Kidney epithelial cell (primary cell): ENCODE results near the gene VGF. TPM values are rescaled to one million over a fixed set of nuclear protein-coding genes. Genes with fewer than 3 reads are reported as not detected.

ENCODE experiments used
- DNase-seq: peaks from one replicate; pipeline ENCODE4 v3.0.0-alpha.2; 2010; ENCODE audit warnings: low read depth
- H3K27me3 ChIP-seq: 2 replicates; pipeline ENCODE4 v1.6.0; 2011; ENCODE audit warnings: low read length; ENCODE audit not compliant: control insufficient read depth, insufficient read depth
- H3K36me3 ChIP-seq: 2 replicates; pipeline ENCODE4 v1.5.1; 2011; ENCODE audit warnings: low read length; ENCODE audit not compliant: control insufficient read depth, insufficient read depth
- H3K4me3 ChIP-seq: 2 replicates; pipeline ENCODE4 v1.5.1; 2011; ENCODE audit warnings: low read depth, mild to moderate bottlenecking, control low read depth, low read length
- total RNA-seq: library from RNA; depleted of rRNA; stranded (reverse); fragments of >200 nt; gene quantifications from 2 replicates; pipeline ENCODE4 v1.2.3, GENCODE V29; 2015
- TF ChIP-seq, protein P1 (sequence below): IDR thresholded peaks from 2 replicates; pipeline ENCODE4 v1.5.1; 2011; ENCODE audit warnings: mild to moderate bottlenecking, moderate library complexity, low read length, control low read depth, inconsistent platforms; ENCODE audit not compliant: insufficient read depth, poor library complexity, severe bottlenecking

Gene VGF
- total RNA-seq, 1 donor from 2014 or later: 17.8 TPM

DNA sequence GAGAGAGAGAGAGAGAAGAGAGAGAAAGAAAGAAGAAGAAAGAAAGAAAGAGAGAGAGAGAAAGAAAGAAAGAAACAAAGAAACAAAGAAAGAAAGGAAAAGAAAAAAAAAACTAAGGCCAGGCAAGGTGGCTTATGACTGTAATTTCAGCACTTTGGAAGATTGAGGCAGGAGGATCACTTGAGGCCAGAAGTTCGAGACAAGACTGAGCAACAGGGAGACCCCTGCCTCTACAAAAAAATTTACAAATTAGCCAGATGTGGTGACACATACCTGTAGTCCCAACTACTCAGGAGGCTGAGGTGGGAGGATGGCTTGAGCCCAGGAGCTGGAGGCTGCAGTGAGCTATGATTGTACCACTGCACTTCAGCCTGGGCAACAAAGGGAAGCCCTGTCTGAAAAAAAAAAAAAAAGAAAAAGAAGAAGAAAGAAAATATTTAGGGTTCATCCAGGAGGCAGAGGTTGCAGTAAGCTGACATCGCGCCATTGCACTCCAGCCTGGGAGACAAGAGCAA, 35.7 kb downstream of the VGF start:
- Histone ChIP-seq H3K27me3 (no peaks in the 10 kb centered on the region), H3K36me3 (no peaks in the 10 kb centered on the region)

DNA sequence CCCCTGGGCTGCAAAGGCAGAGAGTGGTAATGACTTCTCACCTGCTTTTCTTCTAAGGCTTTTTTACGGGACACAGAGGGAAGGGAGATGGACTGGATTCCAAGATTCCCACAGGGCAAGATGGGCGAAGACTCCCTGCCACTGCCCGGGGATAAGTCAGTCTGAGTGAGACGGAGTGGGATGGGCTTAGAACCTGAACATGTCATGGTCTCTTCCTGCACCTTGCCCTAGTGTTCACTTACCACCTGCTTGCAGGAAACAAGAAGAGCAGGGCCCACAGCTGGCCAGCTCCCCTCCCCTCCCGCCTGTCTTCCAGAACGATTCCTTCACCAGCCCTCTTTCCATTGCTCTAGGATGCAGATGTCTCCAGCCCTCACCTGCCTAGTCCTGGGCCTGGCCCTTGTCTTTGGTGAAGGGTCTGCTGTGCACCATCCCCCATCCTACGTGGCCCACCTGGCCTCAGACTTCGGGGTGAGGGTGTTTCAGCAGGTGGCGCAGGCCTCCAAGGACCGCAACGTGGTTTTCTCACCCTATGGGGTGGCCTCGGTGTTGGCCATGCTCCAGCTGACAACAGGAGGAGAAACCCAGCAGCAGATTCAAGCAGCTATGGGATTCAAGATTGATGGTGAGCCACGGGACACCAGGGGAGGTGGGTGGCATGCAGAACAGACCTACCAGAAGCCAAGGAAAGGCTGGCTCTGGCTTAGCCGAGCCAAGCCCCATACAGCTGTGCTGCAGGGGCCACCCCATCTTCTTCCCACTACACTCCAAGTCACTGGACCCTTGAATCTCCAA, 37.1 kb downstream of the VGF start:
- TF ChIP-seq, protein P1, sequence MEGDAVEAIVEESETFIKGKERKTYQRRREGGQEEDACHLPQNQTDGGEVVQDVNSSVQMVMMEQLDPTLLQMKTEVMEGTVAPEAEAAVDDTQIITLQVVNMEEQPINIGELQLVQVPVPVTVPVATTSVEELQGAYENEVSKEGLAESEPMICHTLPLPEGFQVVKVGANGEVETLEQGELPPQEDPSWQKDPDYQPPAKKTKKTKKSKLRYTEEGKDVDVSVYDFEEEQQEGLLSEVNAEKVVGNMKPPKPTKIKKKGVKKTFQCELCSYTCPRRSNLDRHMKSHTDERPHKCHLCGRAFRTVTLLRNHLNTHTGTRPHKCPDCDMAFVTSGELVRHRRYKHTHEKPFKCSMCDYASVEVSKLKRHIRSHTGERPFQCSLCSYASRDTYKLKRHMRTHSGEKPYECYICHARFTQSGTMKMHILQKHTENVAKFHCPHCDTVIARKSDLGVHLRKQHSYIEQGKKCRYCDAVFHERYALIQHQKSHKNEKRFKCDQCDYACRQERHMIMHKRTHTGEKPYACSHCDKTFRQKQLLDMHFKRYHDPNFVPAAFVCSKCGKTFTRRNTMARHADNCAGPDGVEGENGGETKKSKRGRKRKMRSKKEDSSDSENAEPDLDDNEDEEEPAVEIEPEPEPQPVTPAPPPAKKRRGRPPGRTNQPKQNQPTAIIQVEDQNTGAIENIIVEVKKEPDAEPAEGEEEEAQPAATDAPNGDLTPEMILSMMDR: no peak

More for the DNA sequence above, 35.7 kb downstream of the VGF start:
- no peak for DNase-seq
- TF ChIP-seq, protein P1: no peak
- H3K4me3 ChIP-seq: no peak overlapping the region

DNA sequence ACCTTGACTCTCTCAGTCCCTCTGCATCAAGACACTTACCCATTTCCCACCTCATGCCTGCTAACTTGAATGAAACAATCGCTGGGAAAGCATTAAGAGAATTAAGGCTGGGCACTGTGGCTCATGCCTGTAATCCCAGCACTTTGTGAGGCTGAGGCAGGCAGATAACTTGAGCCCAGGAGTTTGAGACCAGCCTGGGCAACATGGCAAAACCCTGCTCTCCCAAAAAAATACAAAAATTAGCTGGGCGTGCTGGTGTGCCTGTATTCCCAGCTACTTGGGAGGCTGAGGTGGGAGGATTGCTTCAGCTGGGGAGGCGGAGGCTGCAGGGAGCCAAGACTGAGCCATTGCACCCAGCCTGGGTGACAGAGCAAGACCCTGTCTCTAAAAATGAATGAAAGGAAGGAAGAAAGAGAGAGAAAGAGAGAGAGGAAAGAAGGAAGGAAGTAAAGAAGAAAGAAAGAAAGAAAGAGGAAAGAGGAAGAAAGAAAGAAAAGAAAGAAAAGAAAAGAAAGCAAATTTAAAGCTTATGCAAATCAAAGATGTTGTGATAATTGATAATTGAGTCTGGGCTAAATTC, 37.8 kb downstream of the VGF start:
- no peaks in the 10 kb centered on the region for H3K27me3 ChIP-seq
- DNase-seq: no peak
- TF ChIP-seq, protein P1: no peak

More for the DNA sequence above, 37.1 kb downstream of the VGF start:
- no peaks in the 10 kb centered on the region for H3K27me3 ChIP-seq
- no peak for DNase-seq
- H3K4me3 ChIP-seq: peak overlapping the region; percentile 52
- H3K36me3 ChIP-seq: no peaks in the 10 kb centered on the region

DNA sequence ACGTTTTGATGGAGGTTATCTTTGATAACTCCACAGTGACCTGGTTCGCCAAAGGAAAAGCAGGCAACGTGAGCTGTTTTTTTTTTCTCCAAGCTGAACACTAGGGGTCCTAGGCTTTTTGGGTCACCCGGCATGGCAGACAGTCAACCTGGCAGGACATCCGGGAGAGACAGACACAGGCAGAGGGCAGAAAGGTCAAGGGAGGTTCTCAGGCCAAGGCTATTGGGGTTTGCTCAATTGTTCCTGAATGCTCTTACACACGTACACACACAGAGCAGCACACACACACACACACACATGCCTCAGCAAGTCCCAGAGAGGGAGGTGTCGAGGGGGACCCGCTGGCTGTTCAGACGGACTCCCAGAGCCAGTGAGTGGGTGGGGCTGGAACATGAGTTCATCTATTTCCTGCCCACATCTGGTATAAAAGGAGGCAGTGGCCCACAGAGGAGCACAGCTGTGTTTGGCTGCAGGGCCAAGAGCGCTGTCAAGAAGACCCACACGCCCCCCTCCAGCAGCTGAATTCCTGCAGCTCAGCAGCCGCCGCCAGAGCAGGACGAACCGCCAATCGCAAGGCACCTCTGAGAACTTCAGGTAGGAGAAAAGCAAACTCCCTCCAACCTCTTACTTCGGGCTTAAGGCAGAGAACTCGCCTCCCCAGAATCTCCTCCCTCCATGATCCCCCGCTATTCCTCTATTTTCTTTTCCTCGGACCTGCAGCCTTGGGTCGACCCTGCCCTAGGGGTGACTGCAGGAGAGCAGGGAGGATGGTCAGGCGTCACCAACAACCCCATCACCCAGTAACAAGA, 38.5 kb downstream of the VGF start, which contains the start of gene SERPINE1:
SERPINE1 (plus strand) TSS at position 454 of the 809 bp plus-strand sequence. CDS start 1,290 bp downstream, outside the sequence.
- H3K27me3 ChIP-seq: no peaks in the 10 kb centered on the region
- peak; percentile 98 for DNase-seq
- TF ChIP-seq, protein P1: peak; percentile 31
- H3K36me3 ChIP-seq: no peaks in the 10 kb centered on the region
- H3K4me3 ChIP-seq: peak within 1 kb of the TSS; percentile 52

More for the DNA sequence above, 37.8 kb downstream of the VGF start:
- H3K36me3 ChIP-seq: no peaks in the 10 kb centered on the region
- H3K4me3 ChIP-seq: peak overlapping the region; percentile 52

DNA sequence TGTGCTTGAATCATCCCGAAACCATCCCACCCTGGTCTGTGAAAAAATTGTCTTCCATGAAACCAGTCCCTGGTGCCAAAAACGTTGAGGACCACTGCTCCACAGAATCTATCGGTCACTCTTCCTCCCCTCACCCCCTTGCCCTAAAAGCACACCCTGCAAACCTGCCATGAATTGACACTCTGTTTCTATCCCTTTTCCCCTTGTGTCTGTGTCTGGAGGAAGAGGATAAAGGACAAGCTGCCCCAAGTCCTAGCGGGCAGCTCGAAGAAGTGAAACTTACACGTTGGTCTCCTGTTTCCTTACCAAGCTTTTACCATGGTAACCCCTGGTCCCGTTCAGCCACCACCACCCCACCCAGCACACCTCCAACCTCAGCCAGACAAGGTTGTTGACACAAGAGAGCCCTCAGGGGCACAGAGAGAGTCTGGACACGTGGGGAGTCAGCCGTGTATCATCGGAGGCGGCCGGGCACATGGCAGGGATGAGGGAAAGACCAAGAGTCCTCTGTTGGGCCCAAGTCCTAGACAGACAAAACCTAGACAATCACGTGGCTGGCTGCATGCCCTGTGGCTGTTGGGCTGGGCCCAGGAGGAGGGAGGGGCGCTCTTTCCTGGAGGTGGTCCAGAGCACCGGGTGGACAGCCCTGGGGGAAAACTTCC, 39.2 kb downstream of the VGF start:
- DNase-seq: peak; percentile 65
- TF ChIP-seq, protein P1: no peak
- no peaks in the 10 kb centered on the region for H3K27me3 ChIP-seq
- H3K36me3 ChIP-seq: no peaks in the 10 kb centered on the region
- H3K4me3 ChIP-seq: no peak overlapping the region
